Mononuclear cell (primary cell): Measurements from ENCODE around the gene NKPD1. TPM values are rescaled to one million over a fixed set of nuclear protein-coding genes. Genes with fewer than 3 reads are reported as not detected.

Experiments used
- H3K27me3 ChIP-seq: 2 replicates; pipeline ENCODE4 v1.6.0; 2011; ENCODE audit warnings: low read length, control low read depth; ENCODE audit not compliant: insufficient read depth
- H3K4me1 ChIP-seq: 2 replicates; pipeline ENCODE4 v1.5.1; 2011; ENCODE audit warnings: mild to moderate bottlenecking, low read length, control low read depth; ENCODE audit not compliant: insufficient read depth
- H3K4me3 ChIP-seq: 2 replicates; pipeline ENCODE4 v1.5.1; 2011; ENCODE audit warnings: mild to moderate bottlenecking, low read length, moderate library complexity
- H3K9me3 ChIP-seq: 2 replicates; pipeline ENCODE4 v1.5.1; 2011; ENCODE audit warnings: low read depth, mild to moderate bottlenecking, control low read depth, low read length
- total RNA-seq: library from RNA; depleted of rRNA; stranded (reverse); fragments of >200 nt; gene quantifications from one replicate; pipeline ENCODE4 v1.2.3, GENCODE V29; 2012

The NKPD1 gene
- 0.84 TPM for total RNA-seq

- no peak within 1 kb of the TSS for H3K4me3 ChIP-seq
- no peaks in the 10 kb centered on the region for H3K27me3 ChIP-seq
- H3K4me1 ChIP-seq, result peaks cover 16% of the 10 kb centered on the region
- no peaks in the 10 kb centered on the region for H3K9me3 ChIP-seq
These were observed at the start of gene NKPD1 for GRCh38 chr19:45160870-45161737. Gene NKPD1, minus strand, starts transcription at chr19:45160982. Its CDS starts 832 bp downstream, at chr19:45160150.

- Histone ChIP-seq H3K4me3 (no peak overlapping the region), H3K4me1 (no peaks in the 10 kb centered on the region)
These were observed 45.5 kb upstream of the NKPD1 start for GRCh38 chr19:45206328-45206727.

GRCh38 chr19:45205810-45206209 lies 45.0 kb upstream of the NKPD1 start:
- H3K4me3 ChIP-seq, result no peak overlapping the region
- H3K4me1 ChIP-seq, result no peaks in the 10 kb centered on the region
- H3K27me3 ChIP-seq, result no peaks in the 10 kb centered on the region
- no peaks in the 10 kb centered on the region for H3K9me3 ChIP-seq

More at GRCh38 chr19:45206328-45206727, 45.5 kb upstream of the NKPD1 start:
- Histone ChIP-seq H3K9me3 (no peaks in the 10 kb centered on the region), H3K27me3 (no peaks in the 10 kb centered on the region)

GRCh38 chr19:45202637-45203036 lies 41.9 kb upstream of the NKPD1 start:
- H3K27me3 ChIP-seq, result no peaks in the 10 kb centered on the region
- no peaks in the 10 kb centered on the region for H3K9me3 ChIP-seq
- H3K4me3 ChIP-seq, result no peak overlapping the region
- H3K4me1 ChIP-seq, result no peaks in the 10 kb centered on the region

- Histone ChIP-seq H3K4me1 (no peaks in the 10 kb centered on the region), H3K9me3 (no peaks in the 10 kb centered on the region), H3K4me3 (no peak overlapping the region), H3K27me3 (no peaks in the 10 kb centered on the region)
These were observed 39.8 kb upstream of the NKPD1 start for GRCh38 chr19:45200568-45200967.

GRCh38 chr19:45195764-45196163 lies 35.0 kb upstream of the NKPD1 start:
- H3K4me3 ChIP-seq, result no peak overlapping the region
- no peaks in the 10 kb centered on the region for H3K9me3 ChIP-seq
- no peaks in the 10 kb centered on the region for H3K4me1 ChIP-seq
- no peaks in the 10 kb centered on the region for H3K27me3 ChIP-seq

GRCh38 chr19:45191375-45191774 lies 30.6 kb upstream of the NKPD1 start:
- H3K27me3 ChIP-seq, result no peaks in the 10 kb centered on the region
- no peaks in the 10 kb centered on the region for H3K4me1 ChIP-seq
- no peak overlapping the region for H3K4me3 ChIP-seq
- no peaks in the 10 kb centered on the region for H3K9me3 ChIP-seq

GRCh38 chr19:45189971-45190370 lies 29.2 kb upstream of the NKPD1 start:
- no peaks in the 10 kb centered on the region for H3K9me3 ChIP-seq
- peaks cover 5% of the 10 kb centered on the region for H3K4me1 ChIP-seq
- no peak overlapping the region for H3K4me3 ChIP-seq
- H3K27me3 ChIP-seq, result no peaks in the 10 kb centered on the region

GRCh38 chr19:45187421-45188100 lies 26.8 kb upstream of the NKPD1 start:
- Histone ChIP-seq H3K4me3 (no peak overlapping the region), H3K27me3 (no peaks in the 10 kb centered on the region), H3K4me1 (peaks cover 22% of the 10 kb centered on the region), H3K9me3 (no peaks in the 10 kb centered on the region)

GRCh38 chr19:45186509-45187334 lies 25.9 kb upstream of the NKPD1 start:
- no peaks in the 10 kb centered on the region for H3K27me3 ChIP-seq
- H3K4me3 ChIP-seq, result no peak overlapping the region
- H3K9me3 ChIP-seq, result no peaks in the 10 kb centered on the region
- H3K4me1 ChIP-seq, result peaks cover 22% of the 10 kb centered on the region

GRCh38 chr19:45184115-45184514 lies 23.3 kb upstream of the NKPD1 start:
- H3K9me3 ChIP-seq, result no peaks in the 10 kb centered on the region
- peaks cover 48% of the 10 kb centered on the region for H3K4me1 ChIP-seq
- H3K4me3 ChIP-seq, result no peak overlapping the region
- H3K27me3 ChIP-seq, result no peaks in the 10 kb centered on the region

- Histone ChIP-seq H3K4me3 (no peak overlapping the region), H3K9me3 (no peaks in the 10 kb centered on the region), H3K27me3 (no peaks in the 10 kb centered on the region), H3K4me1 (peaks cover 49% of the 10 kb centered on the region)
These were observed 22.0 kb upstream of the NKPD1 start for GRCh38 chr19:45182758-45183157.

GRCh38 chr19:45180936-45181335 lies 20.2 kb upstream of the NKPD1 start:
- H3K4me1 ChIP-seq, result peaks cover 65% of the 10 kb centered on the region
- no peaks in the 10 kb centered on the region for H3K27me3 ChIP-seq
- H3K9me3 ChIP-seq, result no peaks in the 10 kb centered on the region
- no peak overlapping the region for H3K4me3 ChIP-seq

- H3K9me3 ChIP-seq, result no peaks in the 10 kb centered on the region
- peak overlapping the region; percentile 71 for H3K4me3 ChIP-seq
- peaks cover 67% of the 10 kb centered on the region for H3K4me1 ChIP-seq
- no peaks in the 10 kb centered on the region for H3K27me3 ChIP-seq
These were observed 19.1 kb upstream of the NKPD1 start for GRCh38 chr19:45179892-45180370.
